ENCODE measurements around the gene RPL35. TPM values are rescaled to one million over a fixed set of nuclear protein-coding genes. Genes with fewer than 3 reads are reported as not detected.
A peak's percentile ranks its signal among the peaks of the same experiment; 100 is the strongest.

RPL35 gene
- total RNA-seq, 1 donor from 2014 or later, result 3,310 TPM

- Histone ChIP-seq H3K27me3 (ENCODE audit: control insufficient read depth, insufficient read depth, low read length) (no peaks in the 10 kb centered on the region), H3K36me3 (ENCODE audit: control insufficient read depth, insufficient read depth, low read length) (peaks cover 8% of the 10 kb centered on the region), H3K4me3 (ENCODE audit: low read depth, low read length) (no peak overlapping the region)
- TF ChIP-seq, protein P1, sequence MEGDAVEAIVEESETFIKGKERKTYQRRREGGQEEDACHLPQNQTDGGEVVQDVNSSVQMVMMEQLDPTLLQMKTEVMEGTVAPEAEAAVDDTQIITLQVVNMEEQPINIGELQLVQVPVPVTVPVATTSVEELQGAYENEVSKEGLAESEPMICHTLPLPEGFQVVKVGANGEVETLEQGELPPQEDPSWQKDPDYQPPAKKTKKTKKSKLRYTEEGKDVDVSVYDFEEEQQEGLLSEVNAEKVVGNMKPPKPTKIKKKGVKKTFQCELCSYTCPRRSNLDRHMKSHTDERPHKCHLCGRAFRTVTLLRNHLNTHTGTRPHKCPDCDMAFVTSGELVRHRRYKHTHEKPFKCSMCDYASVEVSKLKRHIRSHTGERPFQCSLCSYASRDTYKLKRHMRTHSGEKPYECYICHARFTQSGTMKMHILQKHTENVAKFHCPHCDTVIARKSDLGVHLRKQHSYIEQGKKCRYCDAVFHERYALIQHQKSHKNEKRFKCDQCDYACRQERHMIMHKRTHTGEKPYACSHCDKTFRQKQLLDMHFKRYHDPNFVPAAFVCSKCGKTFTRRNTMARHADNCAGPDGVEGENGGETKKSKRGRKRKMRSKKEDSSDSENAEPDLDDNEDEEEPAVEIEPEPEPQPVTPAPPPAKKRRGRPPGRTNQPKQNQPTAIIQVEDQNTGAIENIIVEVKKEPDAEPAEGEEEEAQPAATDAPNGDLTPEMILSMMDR (IDR thresholded peaks at IDR 0.05; ENCODE audit: insufficient read depth, low read length, poor library complexity, severe bottlenecking), result no peak
- DNase-seq (ENCODE audit: low read depth), result no peak
Measured at GRCh38 chr9:124873664-124874063, 11.9 kb upstream of the RPL35 start.

DNA sequence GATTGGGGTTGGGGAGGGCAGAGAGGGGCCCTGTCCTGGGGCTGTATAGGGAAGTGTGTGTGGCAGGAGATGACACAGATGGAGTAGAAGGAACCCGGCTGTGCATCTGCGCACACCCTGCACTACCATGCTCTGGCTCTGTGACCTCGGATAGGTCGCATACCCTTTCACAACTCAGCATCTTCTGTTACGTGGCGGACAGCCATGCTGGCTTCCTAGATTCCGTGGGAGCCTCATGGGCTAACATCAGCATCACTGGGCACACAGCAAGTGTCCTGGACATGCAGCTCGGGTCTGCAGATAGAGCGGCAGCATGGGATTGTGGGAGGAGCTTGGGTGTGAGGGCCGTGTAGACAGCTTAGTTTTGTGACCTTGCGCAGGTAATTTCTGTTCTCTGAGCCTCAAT lies 9.4 kb upstream of the RPL35 start:
- H3K36me3 ChIP-seq (ENCODE audit: control insufficient read depth, insufficient read depth, low read length), result peaks cover 6% of the 10 kb centered on the region
- no peak for DNase-seq (ENCODE audit: low read depth)
- TF ChIP-seq, protein P1 (IDR thresholded peaks at IDR 0.05; ENCODE audit: insufficient read depth, low read length, poor library complexity, severe bottlenecking), result no peak
- H3K27me3 ChIP-seq (ENCODE audit: control insufficient read depth, insufficient read depth, low read length), result no peaks in the 10 kb centered on the region
- H3K4me3 ChIP-seq (ENCODE audit: low read depth, low read length), result no peak overlapping the region

DNA sequence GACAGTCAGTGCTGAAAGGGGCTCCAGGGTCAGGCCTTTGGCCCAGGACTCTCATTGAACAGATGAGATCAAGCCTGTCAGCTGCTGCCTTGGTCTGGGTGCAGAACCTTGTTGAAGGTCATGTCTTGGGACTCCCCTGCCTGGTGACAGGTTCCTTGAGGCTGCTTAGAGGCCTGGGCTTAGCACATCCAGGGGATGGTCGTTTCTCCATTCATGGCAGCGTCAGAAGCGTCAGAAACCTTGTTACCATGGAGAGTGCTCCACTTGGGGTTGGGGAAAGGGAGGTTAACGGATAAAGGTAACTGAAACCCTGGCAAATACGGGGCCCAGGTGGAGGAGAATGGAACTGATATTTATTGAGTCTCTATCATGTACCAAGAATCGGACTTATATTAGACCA lies 9.0 kb upstream of the RPL35 start:
- Histone ChIP-seq H3K36me3 (ENCODE audit: control insufficient read depth, insufficient read depth, low read length) (peaks cover 6% of the 10 kb centered on the region), H3K4me3 (ENCODE audit: low read depth, low read length) (peak overlapping the region; percentile 97), H3K27me3 (ENCODE audit: control insufficient read depth, insufficient read depth, low read length) (no peaks in the 10 kb centered on the region)
- DNase-seq (ENCODE audit: low read depth), result no peak
- TF ChIP-seq, protein P1 (IDR thresholded peaks at IDR 0.05; ENCODE audit: insufficient read depth, low read length, poor library complexity, severe bottlenecking), result no peak

- TF ChIP-seq, protein P1 (IDR thresholded peaks at IDR 0.05; ENCODE audit: insufficient read depth, low read length, poor library complexity, severe bottlenecking), result no peak
- H3K4me3 ChIP-seq (ENCODE audit: low read depth, low read length), result peak overlapping the region; percentile 97
- peaks cover 4% of the 10 kb centered on the region for H3K36me3 ChIP-seq (ENCODE audit: control insufficient read depth, insufficient read depth, low read length)
- no peak for DNase-seq (ENCODE audit: low read depth)
- H3K27me3 ChIP-seq (ENCODE audit: control insufficient read depth, insufficient read depth, low read length), result no peaks in the 10 kb centered on the region
Measured at GRCh38 chr9:124869986-124870560, 8.3 kb upstream of the RPL35 start.

GRCh38 chr9:124869466-124869985 lies 7.8 kb upstream of the RPL35 start:
- TF ChIP-seq, protein P1 (IDR thresholded peaks at IDR 0.05; ENCODE audit: insufficient read depth, low read length, poor library complexity, severe bottlenecking), result no peak
- no peak for DNase-seq (ENCODE audit: low read depth)

More at GRCh38 chr9:124869466-124869985, 7.8 kb upstream of the RPL35 start:
- Histone ChIP-seq H3K27me3 (ENCODE audit: control insufficient read depth, insufficient read depth, low read length) (no peaks in the 10 kb centered on the region), H3K4me3 (ENCODE audit: low read depth, low read length) (peak overlapping the region; percentile 97), H3K36me3 (ENCODE audit: control insufficient read depth, insufficient read depth, low read length) (peaks cover 4% of the 10 kb centered on the region)
